GM19397 (cell line): ENCODE data around the gene CYYR1.

ENCODE experiments used
- ATAC-seq: cut with Tn5 transposase; IDR thresholded peaks from one replicate; pipeline ENCODE4 v1.9.1; 2021; ENCODE audit warnings: mild to moderate bottlenecking, moderate library complexity; ENCODE audit not compliant: unreplicated experiment

CYYR1 gene

GRCh38 chr21:26554365-26554764 lies 18.7 kb downstream of the CYYR1 start:
- no peak for ATAC-seq

GRCh38 chr21:26553898-26554297 lies 19.2 kb downstream of the CYYR1 start:
- ATAC-seq: no peak

DNA sequence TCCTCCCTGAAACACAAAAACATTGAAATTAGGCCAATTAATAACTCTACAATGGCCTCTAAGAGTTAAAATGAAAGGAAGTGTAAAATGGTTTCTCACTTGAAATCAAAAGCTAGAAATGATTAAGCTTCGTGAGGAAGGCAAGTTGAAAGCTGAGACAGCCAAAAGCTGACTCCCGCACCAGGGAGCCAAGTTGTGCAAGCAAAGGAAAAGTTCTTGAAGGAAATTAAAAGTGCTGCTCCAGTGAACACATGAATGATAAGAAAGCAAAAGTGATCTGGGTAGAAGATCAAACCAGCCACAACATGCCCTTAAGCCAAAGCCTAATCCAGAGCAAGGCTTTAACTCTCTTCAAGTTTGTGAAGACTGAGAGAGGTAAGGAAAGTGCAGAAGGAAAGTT lies 22.8 kb downstream of the CYYR1 start:
- ATAC-seq: no peak

- no peak for ATAC-seq
These were observed 26.5 kb downstream of the CYYR1 start for GRCh38 chr21:26546446-26547097.

DNA sequence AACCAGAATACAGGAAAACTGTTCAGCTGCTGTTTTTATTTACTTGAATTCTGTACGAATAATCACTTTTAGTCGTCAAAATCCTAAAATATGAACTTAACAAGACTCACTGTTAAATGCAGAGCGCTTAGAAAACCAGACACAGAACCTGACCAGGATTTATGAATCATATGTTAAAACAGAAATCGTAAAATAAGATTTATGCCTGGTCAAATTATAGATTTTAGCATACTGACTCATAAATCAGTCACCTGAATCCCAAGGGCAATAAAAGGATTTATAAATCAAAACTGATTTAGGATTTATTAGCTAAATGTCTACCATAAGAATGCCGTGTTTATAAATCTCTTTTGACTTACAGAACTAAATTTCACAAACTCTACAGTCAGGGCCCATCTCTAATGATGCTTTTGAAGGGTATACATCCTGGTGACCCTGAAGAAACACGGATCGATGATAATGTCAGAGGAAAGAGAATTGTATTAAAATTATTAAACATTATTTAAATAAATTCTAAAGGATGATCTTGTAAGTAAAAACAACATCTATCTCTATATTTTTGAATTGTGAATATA lies 28.8 kb downstream of the CYYR1 start:
- no peak for ATAC-seq

DNA sequence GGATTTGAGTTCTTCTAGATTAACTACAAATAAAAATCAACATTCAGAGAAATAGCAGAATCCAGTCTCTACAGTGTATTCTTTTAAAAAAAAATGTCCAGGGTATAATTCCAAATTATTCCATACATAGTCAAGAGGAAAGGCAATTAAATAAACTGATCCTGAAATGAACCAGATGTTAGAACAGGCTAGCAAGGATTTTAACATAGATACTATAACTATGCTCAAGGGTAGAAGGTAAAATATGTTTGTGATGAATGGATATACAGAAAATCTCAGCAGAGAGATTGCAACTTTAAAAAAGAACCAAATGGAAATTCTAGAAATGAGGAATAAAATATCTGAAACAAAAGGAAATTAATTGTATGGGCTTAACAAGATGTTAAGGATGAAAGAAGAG lies 32.4 kb downstream of the CYYR1 start:
- ATAC-seq: no peak

- ATAC-seq: no peak
These were observed 33.5 kb downstream of the CYYR1 start for GRCh38 chr21:26539566-26539965.

GRCh38 chr21:26534517-26534916 lies 38.6 kb downstream of the CYYR1 start:
- ATAC-seq: no peak

DNA sequence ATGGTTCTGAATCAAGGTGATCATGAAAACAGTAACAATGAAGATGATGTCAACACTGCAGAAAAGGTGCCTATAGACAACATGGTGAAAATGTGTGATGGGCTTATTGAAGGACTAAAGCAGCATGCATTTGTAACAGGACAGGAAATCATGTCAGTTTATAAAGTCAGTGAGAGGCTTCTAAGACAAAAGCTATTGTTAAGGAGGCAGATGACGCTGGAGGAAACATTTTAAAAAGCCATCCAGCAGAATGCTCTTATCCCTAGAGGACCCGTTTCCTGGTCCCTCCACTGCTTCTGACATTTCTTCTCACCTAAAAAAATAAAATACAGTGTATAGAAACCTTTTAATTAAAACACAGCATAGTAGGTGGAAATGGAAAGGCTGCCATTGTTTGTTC lies 40.9 kb downstream of the CYYR1 start:
- ATAC-seq: no peak

GRCh38 chr21:26529526-26529925 lies 43.6 kb downstream of the CYYR1 start:
- ATAC-seq: no peak

GRCh38 chr21:26528882-26529281 lies 44.2 kb downstream of the CYYR1 start:
- no peak for ATAC-seq

DNA sequence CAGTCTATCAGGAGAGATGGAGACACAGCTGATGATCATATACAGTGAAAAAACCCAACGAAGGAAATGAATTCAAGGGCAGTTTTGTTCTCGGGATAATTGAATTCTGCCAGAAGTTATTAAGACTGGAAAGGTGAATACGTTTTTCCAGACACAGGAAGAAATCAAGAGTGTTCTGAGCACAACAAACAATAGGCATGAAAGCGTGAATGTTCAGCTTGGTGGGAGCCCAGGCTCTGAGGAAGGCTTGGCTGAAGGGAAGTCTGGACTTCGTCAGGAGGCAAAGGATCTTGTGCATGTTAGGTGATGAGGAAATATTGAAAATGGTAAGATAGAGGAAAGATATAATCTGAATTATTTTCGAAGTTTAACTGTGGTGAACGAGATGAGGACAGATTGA lies 50.4 kb downstream of the CYYR1 start:
- ATAC-seq: no peak

GRCh38 chr21:26519142-26519541 lies 53.9 kb downstream of the CYYR1 start:
- ATAC-seq: no peak

DNA sequence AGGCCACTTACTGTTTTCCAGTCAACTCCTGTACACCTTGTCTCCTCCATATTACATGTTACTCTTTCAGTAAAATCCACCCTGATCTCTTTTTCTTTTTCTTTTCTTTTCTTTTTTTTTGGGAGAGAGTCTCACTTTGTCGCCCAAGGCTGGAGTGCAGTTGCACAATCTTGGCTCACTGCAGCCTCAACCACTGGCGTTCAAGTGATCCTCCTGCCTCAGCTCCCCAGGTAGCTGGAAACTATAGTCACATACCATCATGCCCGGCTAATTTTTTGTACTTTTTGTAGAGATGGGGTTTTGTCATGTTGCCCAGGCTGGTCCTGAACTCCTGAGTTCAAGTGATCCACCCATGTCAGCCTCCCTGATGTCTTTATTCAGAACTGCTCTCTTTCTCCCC lies 57.8 kb downstream of the CYYR1 start:
- ATAC-seq: no peak

- ATAC-seq: no peak
These were observed 59.9 kb downstream of the CYYR1 start for GRCh38 chr21:26513212-26513611.

DNA sequence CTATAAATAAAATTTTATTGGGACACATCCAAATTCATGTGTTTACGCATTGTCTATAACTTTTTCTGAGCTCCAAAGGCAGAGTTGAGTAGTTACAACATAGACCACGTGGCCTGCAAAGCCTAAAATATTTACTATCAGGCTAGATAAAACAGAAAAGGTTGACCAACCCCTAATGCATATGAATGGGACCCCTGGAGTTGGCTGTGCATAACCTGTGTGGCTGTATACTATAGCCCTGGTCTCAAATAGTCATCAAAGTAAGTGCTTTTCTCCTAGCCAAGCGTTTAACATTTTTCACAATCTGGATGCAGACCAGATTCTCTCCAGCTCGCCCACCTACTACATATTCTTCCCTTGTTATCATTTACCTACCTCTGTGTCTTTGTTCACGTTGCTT lies 60.4 kb downstream of the CYYR1 start:
- no peak for ATAC-seq

DNA sequence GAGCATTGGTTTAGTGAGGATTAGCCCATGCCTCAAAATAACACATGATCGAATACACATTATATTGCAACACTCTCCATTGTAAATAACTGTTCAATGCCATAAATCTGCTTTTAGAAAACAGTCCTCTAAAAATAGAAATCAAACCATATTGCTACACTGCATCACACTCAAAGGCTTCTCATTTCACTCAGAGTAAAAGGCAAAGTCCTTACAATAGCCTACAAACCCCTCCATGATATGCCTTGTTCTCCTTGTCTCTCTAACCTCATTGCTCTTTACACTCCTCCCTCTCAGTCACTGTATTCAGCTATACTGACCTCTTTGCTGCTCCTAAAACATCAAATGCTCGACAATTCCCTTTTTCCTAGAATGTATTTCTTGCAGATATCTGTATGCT lies 64.2 kb downstream of the CYYR1 start:
- no peak for ATAC-seq

- no peak for ATAC-seq
These were observed 66.1 kb downstream of the CYYR1 start for GRCh38 chr21:26506956-26507355.

DNA sequence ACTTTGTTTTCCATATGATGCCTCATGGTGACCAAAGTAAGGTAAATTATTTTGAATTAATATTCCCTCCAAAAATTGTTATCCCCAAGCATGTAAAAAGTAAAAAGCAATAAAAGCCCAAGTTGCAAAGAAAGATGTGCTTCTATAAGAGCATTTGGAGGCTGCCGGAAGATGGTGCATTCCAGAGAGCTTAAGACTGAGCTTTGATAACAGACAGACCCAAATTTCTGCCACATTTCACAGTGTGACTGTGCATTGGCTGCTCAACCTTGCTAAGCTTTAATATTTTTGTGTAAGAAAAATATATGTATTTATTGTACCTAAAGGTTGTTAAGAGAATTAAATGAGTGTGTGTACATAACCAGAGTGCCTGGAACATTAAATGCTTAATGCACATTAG lies 67.9 kb downstream of the CYYR1 start:
- ATAC-seq: no peak

GRCh38 chr21:26503414-26503813 lies 69.7 kb downstream of the CYYR1 start:
- ATAC-seq: no peak

DNA sequence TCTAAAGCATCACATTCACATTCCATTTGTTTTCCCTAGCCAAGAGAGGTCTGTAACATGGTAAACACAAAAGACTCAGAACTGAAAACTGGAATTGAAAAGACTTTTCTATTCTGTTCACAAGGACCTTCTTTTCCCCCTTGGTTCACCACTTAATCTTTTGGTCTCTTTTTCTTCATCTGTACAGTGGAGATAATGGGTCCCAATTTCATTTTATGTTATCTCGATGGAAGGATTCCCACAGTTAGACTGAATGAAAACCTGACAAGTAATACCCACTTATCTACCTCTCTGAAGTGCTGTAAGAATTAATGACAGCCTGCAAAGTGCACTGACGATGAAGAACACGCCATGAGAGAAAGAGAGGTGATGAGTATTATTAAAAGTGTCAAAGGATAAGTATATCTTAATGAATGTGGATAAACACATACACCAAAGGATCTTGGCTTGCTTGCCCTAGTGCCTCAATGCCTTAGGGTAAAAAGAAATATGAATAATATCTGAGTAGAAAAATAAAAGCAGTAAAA lies 71.5 kb downstream of the CYYR1 start:
- no peak for ATAC-seq

- ATAC-seq: no peak
These were observed 73.6 kb downstream of the CYYR1 start for GRCh38 chr21:26499495-26499894.
